HG03103 (cell line): Measurements from ENCODE around the gene CCSER1.
"Not testable (repeated sequence)": the region's sequence is repeated elsewhere in the genome, so short reads cannot be mapped to it uniquely, and the experiment has no call there.

ENCODE experiments used
- ATAC-seq: cut with Tn5 transposase; IDR thresholded peaks from one replicate; pipeline ENCODE4 v1.9.1; 2021; ENCODE audit warnings: low read depth; ENCODE audit not compliant: unreplicated experiment

Gene CCSER1

DNA sequence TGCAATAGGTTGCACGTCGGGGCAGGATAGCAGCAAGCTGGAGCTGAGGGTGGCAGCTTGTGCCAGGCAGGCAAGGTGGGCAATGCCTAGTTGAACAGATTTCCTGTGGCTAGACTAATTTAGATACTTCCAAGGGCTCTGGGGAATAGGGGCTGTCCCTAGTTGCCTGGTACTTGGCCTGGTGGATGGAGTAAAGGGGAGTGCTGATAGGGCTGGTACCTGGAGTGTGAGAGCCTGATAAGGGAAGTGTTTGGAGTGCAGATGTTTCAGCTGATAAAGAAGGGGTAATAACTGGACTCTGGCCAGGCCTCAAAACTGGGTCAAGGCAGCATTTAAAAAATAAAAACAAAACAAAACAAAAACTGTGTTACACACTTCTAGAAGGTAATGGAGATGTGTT is 665.5 kb downstream of the CCSER1 start:
- no peak for ATAC-seq

DNA sequence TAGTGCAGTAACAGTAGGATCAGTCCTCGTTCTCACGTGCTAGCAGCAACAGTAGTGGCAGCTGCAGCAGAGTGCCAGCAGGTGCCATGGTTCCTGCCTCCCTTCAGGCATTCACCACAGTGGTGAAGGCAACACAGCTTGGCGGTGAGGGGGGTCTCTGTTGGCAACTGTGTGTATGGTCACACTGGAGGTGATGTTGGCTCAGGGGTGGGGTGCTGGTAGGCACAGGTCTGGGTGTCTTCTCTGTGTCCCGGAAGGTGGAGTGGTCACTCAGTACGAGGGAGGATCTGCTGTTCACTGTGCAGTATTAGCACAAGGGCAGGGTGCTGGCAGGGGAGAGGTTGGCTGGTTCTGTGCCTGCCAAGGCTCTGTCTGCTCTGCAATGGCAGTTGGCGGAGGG is 671.8 kb downstream of the CCSER1 start:
- no peak for ATAC-seq

DNA sequence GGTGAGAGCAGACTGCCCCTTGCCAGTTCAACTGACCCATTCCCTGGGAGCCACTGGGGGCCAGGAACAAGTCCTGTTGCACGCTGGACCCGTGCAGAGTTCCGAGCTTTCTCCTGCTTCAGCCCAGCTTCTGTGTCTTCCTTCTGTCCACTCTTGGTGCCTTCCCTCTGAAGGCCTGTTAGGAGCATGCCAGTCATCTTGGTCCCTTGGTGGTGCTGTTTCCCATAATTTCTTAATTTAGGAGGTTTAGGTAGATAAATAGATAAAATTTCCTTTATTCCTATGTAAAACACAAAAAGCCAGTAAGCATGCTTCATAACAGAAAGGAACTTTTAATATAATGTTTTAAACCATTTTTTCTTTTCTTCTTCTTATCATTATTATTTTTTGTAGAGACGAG is 672.7 kb downstream of the CCSER1 start:
- ATAC-seq, result no peak

DNA sequence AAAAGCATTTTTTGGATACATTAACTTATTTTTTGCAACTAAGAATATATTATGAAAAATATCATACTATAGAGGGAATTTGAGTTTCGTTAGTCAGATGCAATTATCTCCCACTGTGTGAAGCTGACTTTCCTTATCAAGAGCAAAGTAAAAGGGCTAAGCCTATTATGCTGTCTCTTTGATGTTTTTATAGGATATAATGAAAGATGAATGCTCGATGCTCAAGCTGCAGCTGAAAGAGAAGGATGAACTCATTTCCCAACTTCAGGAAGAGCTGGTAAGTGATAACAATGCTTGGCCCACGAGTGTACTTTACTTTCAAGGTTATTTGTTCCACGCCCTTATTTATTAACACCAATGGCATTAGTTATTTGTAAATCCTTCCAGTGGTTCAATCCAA is 688.4 kb downstream of the CCSER1 start:
- ATAC-seq, result no peak

DNA sequence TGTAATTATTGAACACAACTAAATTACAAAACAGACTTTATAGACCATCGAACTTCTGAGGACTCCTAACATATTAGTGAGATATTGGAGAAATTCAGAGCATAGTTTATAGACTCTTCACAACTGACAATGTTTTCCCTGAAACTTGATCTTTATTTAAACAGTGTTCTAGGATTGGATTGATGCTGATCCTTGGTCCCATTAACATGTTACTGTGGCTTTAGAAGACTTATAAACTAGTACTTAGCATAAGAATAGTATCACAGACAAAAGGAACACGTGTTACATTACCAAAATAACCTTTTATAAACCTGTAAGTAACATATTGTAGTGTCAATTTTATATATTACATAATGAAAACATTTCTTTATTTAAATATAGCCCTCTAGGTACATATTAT is 689.6 kb downstream of the CCSER1 start:
- no peak for ATAC-seq

DNA sequence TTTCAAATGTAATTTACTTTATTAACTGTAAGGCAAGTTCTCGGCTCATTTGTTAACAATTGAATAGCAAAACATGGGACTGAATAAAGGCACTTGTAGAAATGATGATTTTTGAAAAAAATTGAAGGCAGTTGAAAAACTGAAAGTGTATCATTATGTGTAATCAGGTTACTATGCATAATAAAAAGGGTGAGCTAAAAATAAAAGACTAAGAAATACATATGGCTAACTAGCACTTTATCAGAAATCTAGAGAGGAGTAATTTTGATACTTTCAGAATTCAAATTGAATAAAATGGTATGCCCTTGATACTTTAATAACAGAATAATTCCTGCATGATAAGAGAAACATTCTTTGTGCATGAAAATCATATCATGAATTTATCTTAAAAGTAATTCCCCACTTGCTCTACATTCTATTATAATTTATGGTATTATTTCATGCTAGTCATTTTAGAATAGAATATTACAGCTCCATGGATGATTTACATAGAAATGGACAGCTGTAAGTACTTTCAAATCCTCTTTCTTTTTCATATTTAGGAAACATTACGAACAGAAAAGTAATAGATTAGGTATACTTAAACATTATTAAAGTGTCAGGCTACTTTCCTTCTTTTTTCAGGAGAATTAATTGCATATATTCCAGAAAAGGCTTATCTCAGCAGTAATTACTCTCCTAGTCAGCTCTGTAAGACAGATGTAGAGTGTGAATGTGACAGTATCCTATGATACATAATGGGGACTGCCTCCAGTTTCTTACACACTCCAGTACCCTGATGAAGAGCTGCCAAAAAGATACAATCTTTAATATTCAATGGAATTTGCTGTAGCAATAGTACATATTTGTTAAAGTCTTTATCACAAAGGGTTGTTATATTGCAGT is 697.3 kb downstream of the CCSER1 start:
- no peak for ATAC-seq

DNA sequence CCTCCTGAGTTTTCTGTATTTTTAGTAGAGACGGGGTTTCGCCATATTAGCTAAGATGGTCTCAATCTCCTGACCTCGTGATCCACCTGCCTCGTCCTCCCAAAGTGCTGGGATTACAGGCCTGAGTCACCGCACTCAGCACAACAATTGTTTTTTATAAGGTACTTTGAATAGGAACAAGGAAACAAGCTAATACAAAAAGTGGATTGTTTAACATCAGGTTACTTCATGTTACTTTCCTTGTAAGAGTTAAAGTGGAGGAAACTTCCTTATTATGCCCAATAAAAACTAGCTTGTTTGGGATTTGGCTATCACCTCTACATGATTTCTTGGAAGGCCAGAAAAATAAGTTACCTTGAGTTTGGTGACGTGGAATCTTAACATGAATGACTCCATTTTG is 698.7 kb downstream of the CCSER1 start:
- no peak for ATAC-seq

DNA sequence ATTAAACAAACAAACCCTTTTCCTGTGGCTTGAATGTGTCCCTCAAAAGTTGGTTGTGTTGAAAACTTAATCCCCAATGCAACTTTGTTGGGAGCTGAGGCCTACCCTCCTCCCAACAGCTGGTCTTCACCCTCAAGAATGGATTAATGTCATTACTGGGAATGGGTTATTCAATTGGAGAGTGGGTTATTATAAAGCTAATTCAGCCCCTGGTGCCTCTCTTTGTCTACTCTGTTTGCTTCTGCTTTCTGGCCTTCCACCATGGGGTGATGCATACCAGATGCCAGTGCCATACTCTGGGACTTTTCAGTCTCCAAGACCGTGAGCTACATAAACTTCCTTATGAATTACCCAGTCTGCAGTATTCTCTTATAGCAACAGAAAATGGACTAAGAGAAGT is 706.5 kb downstream of the CCSER1 start:
- ATAC-seq, result no peak

DNA sequence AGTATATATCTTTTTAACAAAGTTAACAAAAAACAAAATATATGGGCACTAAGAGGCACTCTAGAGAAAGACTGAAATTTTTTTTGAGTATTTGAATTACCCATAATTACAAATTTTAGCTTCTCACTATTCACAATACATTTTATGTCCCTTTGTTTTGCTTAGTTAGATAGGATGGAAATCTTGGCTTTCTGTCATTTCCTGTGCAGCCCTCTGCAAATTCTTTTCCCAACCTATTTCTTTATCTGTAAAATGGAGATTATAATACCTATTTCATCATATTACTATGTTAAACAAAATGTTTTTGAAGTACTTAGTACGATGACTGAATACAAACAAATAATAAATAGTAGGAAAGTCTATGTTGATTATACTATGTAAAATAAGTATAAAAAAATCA is 710.0 kb downstream of the CCSER1 start:
- ATAC-seq, result no peak

DNA sequence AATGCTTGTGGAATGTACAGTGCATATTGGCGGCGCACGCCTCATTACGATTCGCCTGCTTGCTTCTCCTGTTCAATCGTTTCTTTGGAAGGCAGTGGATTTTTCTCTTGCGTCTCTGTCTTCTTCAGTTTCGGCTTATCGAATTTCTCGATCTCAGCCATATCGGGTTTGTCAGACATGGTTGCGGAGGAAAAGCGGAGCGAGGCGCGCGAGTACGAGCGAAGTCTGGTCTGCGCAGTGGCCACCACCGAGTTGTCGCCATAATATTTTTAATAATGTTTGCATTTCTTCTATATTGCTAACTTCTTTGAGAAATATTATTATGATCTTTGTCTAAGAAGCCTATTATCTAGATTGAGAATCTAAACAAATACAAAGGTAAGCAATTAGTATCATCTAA is 711.7 kb downstream of the CCSER1 start:
- ATAC-seq, result not testable (repeated sequence)

DNA sequence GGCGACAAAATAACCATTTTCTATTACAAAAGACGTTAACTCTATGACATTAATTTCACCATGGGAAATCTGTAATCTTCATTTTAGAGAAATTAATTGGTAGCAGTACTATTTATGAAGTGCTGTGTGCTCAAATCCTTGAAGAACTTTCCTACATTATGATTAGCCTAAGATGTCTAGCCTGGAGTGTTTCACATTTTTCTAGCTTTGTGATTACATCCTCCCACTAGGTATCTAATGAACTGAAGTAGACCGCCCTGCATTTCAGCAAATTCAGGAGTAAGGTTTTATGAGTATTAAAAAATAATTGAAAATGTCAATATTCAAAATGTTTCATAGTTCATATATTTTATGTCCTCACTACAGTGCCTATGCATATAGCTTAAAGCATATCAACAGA is 713.1 kb downstream of the CCSER1 start:
- ATAC-seq, result no peak

DNA sequence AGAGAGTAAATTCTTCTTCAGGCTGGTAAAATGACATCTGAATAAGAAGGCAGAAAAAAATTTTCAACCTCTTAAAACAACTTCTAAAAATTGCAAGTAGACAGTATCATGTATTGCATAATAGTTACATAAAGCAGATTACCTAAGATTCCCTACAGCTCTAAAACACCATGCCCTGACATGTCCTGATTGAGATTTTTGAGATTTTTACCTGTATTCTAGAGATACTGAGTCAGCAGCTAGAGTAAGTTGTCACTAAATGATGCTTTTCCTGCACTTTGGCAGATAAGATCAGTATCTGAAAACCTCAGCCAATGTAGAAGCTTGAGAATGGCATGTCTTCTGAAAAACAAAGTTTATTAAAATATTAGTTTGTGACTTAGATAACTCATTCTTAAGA is 713.6 kb downstream of the CCSER1 start:
- no peak for ATAC-seq

DNA sequence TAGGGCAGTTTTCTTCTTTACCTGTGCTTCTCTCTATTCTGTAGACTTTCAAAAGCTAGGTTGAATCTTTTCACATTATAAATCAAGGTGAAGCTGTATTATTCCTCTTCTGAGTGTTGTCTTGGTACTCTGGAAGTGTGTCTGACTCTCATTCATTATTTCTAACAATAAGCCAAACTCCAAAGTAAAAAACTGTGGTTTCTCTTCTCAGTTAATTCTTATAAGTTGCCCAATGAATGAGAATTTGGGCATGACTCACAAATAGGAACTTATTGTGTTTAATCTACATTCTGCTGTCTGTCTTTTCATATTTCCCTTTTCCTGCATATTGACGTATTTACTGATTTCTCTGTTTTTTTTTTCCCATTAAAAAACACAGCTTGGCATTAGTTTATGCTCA is 714.5 kb downstream of the CCSER1 start:
- no peak for ATAC-seq

DNA sequence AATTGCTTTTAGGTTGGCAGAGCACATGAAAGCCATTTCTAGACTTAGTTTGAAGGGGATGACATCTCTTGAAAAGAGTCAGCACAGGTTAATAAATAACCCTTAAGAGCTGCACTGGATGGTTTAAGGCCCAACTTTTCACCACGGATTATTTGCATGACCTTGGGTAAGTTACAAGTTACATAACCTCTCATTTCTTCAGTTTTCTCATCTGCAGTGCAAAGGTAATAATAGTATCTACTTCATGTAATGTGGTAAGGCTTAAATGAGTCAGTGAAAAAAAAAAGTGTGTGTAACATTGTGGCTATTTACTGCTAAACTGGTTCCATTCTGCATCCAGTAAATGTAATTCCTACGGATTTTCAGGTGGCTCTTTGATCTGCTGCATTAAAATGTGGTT is 715.8 kb downstream of the CCSER1 start:
- ATAC-seq, result peak; percentile 80

DNA sequence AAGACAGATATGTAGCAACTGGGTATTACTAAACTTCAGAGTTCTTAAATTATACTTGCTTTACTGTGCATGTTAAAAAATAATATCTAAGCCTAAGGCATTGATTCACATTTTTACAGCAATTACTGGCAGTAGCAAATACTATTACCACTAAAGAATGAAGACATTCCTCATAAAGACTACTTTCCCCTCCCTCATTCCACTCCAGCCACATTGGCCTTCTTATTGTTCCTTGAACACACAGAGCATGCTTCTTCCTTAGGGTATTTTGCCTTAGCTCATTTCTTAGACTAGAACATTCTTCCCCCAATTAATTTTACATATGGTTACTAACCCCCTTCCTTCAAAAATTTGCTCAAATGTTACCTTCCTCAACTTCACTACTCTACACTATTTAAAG is 717.0 kb downstream of the CCSER1 start:
- no peak for ATAC-seq

DNA sequence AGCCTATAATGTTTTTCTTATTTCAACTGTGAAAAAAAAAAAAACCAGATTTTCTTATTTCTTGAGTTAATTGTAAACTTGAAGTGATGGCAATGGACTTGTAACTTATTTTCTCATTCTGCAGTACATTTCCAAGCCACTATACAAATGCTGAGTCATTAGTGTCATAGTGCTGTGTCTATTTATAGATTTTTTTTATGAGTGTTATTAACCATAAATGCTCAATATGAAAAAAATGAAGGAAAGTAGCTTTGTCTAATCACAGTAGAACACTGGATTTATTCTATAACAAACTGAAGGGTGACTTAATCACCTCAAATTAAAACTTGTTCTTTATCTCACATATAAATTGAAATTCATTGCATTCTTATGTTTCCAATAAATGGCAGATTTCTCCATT is 718.6 kb downstream of the CCSER1 start:
- ATAC-seq, result no peak

DNA sequence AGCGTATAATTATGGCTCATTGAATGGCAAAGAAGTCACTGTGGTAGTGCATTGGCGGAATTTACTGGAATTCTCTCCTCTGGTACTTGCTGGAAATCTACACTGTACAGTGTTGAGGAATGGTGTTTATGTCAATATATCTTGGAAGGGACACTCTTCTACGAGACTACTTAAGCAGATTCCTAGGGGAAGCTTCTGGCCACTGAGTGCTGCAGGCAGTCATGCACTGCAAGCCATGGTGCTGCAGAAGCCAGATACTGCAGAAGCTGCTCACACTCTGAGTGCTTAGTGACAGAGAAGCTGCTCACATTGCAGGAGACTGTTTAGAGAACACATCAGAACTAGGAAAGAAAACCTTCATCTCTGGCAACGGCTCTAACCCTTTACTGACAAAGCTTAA is 725.0 kb downstream of the CCSER1 start:
- no peak for ATAC-seq

DNA sequence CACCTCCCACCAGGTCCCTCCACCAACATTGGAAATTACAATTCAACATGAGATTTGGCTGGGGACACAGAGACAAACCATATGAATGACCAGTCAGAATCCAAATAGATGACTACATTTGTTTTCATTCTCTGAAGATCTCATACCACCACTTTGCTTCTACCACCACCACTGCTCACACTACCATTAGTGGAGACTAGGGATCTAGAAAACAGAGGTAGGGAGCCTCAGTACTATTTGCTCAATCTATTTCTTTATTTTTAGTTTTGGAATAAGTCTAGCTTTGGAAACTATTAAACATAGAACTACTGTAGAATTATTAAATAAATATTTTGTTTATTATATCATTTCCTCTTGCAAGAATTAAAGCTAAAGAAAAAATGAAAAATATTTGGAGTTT is 727.9 kb downstream of the CCSER1 start:
- ATAC-seq, result no peak

DNA sequence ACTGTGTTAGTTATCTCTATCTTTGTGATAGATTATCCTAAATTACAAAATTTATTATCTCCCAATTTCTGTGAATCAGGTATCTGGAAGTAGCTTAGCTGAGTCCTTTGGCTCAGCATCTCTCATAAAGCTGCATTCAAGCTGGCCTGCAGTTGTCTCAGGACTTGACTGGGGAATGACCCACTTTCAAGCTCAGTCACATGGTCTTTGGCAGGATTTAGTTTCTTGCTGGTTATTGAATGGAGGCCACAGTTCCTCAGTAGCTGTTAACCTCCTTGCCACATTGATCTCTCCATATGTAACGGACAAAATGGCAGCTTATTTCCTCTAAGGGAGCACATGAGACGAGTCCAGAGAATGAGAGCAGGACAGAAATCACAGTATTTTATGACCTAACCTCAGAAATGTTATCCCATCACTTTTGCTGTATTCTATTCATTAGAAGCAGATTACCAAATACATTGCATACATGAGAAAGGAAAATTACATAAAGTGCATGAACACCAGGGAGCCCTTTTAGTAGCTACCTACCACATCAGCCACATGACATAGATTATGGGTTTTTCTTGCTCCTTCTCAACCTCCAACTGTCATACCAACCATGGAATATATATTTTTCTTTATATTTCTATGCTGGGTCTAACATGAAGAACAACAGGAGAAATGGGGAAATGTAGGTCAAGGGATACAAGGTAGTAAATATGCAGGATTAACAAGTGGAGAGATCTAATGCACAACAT is 730.1 kb downstream of the CCSER1 start:
- ATAC-seq, result no peak

DNA sequence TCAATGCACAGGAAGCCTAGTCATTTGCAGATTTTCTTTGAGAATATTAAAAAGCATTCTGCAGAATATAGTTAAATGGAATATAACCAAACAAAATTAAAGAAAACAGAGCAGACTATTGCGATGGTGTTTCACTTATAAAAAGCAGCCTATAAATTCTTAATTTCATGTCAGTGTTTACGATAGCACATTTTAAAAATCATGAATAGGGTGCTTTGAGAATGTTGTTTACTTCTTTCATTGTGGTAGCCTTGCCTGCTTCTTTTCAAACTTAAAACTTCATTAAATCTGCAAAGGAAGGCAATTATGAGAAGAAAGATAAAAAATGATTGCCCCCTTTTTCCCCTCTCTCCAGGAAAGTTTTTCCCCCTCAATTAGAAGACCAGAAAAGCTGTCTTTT is 748.6 kb downstream of the CCSER1 start:
- no peak for ATAC-seq

DNA sequence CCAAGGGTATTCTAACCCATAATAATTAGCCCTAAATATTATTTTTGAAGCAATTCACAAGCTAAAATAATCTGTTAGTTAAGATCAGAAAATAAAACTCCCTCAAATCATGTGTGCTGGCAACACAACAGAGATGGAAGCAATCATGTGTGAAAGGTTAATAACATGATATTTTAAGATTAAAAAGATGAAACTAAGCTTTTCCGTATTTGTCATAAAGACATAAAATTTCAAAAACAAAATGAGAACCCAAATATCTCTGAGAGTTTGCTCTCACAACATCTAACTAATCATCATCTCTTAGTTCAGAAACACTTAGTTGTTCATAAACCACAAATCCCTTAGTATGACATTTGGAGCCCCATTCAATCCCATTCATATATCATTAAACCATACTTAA is 749.1 kb downstream of the CCSER1 start:
- no peak for ATAC-seq

DNA sequence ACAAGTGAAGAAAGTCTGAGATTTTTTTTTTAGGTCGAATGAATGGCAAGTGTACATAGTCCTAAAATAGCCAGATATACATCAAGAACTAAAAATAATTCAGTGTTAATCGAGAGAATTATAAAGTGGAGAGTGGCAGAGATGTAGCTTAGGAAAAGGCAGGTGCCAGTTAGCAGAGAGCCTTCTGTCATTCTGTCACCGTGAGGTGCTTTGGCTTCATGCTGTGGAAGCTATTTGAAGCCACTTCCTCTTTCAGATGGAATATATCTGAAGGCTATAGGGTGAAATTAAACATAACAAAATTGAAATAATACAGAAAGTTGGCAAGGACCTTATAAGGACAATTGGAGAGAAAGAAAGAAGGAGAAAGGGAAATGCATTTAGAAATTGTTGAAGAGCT is 756.3 kb downstream of the CCSER1 start:
- no peak for ATAC-seq
